CD8-positive, alpha-beta memory T cell (primary cell): ENCODE data around the gene DSTN. TPM values are rescaled to one million over a fixed set of nuclear protein-coding genes. Genes with fewer than 3 reads are reported as not detected.

ENCODE experiments used
- CTCF ChIA-PET: fragments of 350-600 bp; sonication (Branson Sonifier 250); formaldehyde crosslinking; loops from one replicate; lab custom pipeline; 2021; ENCODE audit warnings: antibody characterized with exemption; lab: Charles Lee
- POLR2A ChIA-PET: fragments of 350-600 bp; sonication (Branson Sonifier 250); formaldehyde crosslinking; loops from one replicate; lab custom pipeline; 2021; ENCODE audit warnings: antibody characterized with exemption; lab: Charles Lee
- DNase-seq, 5 donors: peaks; one replicate each; pipeline versions ENCODE4 v3.0.0 to v3.0.0-alpha.2; 2020 to 2022; ENCODE audit warnings: mixed read lengths in 1 of 5
- H3K27ac ChIP-seq: one replicate; pipeline ENCODE4 v1.7.0; 2013; ENCODE audit warnings: low read depth, mild to moderate bottlenecking, low read length, moderate library complexity
- H3K27me3 ChIP-seq: 2 replicates; pipeline ENCODE4 v1.7.0; 2013; ENCODE audit warnings: low read length, mild to moderate bottlenecking; ENCODE audit not compliant: insufficient read depth, poor library complexity, severe bottlenecking
- H3K36me3 ChIP-seq: 2 replicates; pipeline ENCODE4 v1.7.0; 2013; ENCODE audit warnings: mild to moderate bottlenecking, low read length, moderate library complexity; ENCODE audit not compliant: insufficient read depth
- H3K4me1 ChIP-seq: 2 replicates; pipeline ENCODE4 v1.7.0; 2013; ENCODE audit warnings: mild to moderate bottlenecking, low read length, moderate library complexity; ENCODE audit not compliant: insufficient read depth
- H3K4me3 ChIP-seq: 2 replicates; pipeline ENCODE4 v1.7.0; 2013; ENCODE audit warnings: mild to moderate bottlenecking, low read length
- H3K9me3 ChIP-seq: 2 replicates; pipeline ENCODE4 v1.7.0; 2013; ENCODE audit warnings: mild to moderate bottlenecking, low read length
- H3K27ac Mint-ChIP-seq, 8 donors: one replicate each; pipeline ENCODE4 v1.8.0; 2020 to 2021; ENCODE audit warnings: mixed read lengths in 8 of 8, mild to moderate bottlenecking in 6 of 8, inconsistent platforms in 3 of 8, moderate library complexity in 3 of 8
- H3K27me3 Mint-ChIP-seq, 2 donors: one replicate each; pipeline ENCODE4 v1.8.0; 2020 to 2021; ENCODE audit warnings: mixed read lengths in 2 of 2, mild to moderate bottlenecking in 1 of 2, moderate library complexity in 1 of 2
- H3K36me3 Mint-ChIP-seq, 3 donors: one replicate each; pipeline ENCODE4 v1.8.0; 2020 to 2021; ENCODE audit warnings: mixed read lengths in 3 of 3, inconsistent platforms in 1 of 3, mild to moderate bottlenecking in 1 of 3
- H3K4me1 Mint-ChIP-seq, 3 donors: one replicate each; pipeline ENCODE4 v1.8.0; 2020 to 2021; ENCODE audit warnings: mixed read lengths in 3 of 3, inconsistent platforms in 1 of 3, mild to moderate bottlenecking in 1 of 3
- H3K4me3 Mint-ChIP-seq, 7 donors: one replicate each; pipeline ENCODE4 v1.8.0; 2020 to 2021; ENCODE audit warnings: mixed read lengths in 7 of 7, mild to moderate bottlenecking in 6 of 7, moderate library complexity in 4 of 7, inconsistent platforms in 2 of 7
- H3K9me3 Mint-ChIP-seq, 5 donors: one replicate each; pipeline ENCODE4 v1.8.0; 2020 to 2022; ENCODE audit warnings: mixed read lengths in 5 of 5, mild to moderate bottlenecking in 3 of 5, moderate library complexity in 2 of 5, inconsistent platforms in 1 of 5
- polyA plus RNA-seq: library from polyadenylated mRNA; unstranded; fragments of 300-500 nt; fragmentation: Illumina TruSeq; gene quantifications from one replicate; pipeline ENCODE4 v1.2.3, GENCODE V29; 2021
- total RNA-seq, 2 experiments: library from RNA; stranded (reverse); gene quantifications; one replicate each; pipeline ENCODE4 v1.2.3, GENCODE V29; 2021

The DSTN gene
- total and polyA plus RNA-seq, 3 experiments from 2014 or later: 66.4 to 135 (median 66.9) TPM

GRCh38 chr20:17598013-17598550 is 28.2 kb downstream of the DSTN start:
- Histone ChIP-seq H3K27me3 (no peaks in the 10 kb centered on the region), H3K36me3 (no peaks in the 10 kb centered on the region), H3K4me3 (no peak overlapping the region), H3K9me3 (no peaks in the 10 kb centered on the region), H3K4me1 (no peaks in the 10 kb centered on the region), H3K27ac (no peak overlapping the region)
- ChIA-PET POLR2A (no interaction called here), CTCF (no interaction called here)
- Mint-ChIP-seq H3K9me3 (no peaks in the 10 kb centered on the region), H3K27me3 (peaks cover 0 to 1% of the 10 kb centered on the region in 2 donors), H3K27ac (no peak overlapping the region), H3K36me3 (peaks cover 0 to 21% (median 13%) of the 10 kb centered on the region in 3 donors), H3K4me3 (no peak overlapping the region), H3K4me1 (peaks cover 41 to 71% (median 45%) of the 10 kb centered on the region in 3 donors)
- DNase-seq: no peak

GRCh38 chr20:17601957-17602356 is 32.1 kb downstream of the DSTN start:
- Mint-ChIP-seq H3K4me3 (no peak overlapping the region), H3K4me1 (peaks cover 18 to 42% (median 18%) of the 10 kb centered on the region in 3 donors), H3K36me3 (peaks cover 5 to 51% (median 21%) of the 10 kb centered on the region in 3 donors), H3K9me3 (no peaks in the 10 kb centered on the region), H3K27me3 (no peaks in the 10 kb centered on the region), H3K27ac (peak overlapping the region in 6 of 8 donors; percentile 4 to 72 (median 38))
- POLR2A ChIA-PET: no interaction called here
- Histone ChIP-seq H3K36me3 (no peaks in the 10 kb centered on the region), H3K4me3 (no peak overlapping the region), H3K9me3 (no peaks in the 10 kb centered on the region), H3K4me1 (no peaks in the 10 kb centered on the region), H3K27ac (no peak overlapping the region), H3K27me3 (no peaks in the 10 kb centered on the region)
- DNase-seq: no peak
- CTCF ChIA-PET: interaction anchor here (1.2 to 1.4 kb wide), 2 partner anchors 9 to 10 kb away, joined by 3 read pairs; no protein-coding TSS in a partner anchor

- H3K4me1 ChIP-seq: no peaks in the 10 kb centered on the region
- no peak overlapping the region for H3K27ac ChIP-seq
- CTCF ChIA-PET: interaction anchor here (1.2 to 1.4 kb wide), 2 partner anchors 8 to 11 kb away, joined by 3 read pairs; no protein-coding TSS in a partner anchor
- no peaks in the 10 kb centered on the region for H3K27me3 ChIP-seq
- no peaks in the 10 kb centered on the region for H3K9me3 Mint-ChIP-seq
- no peak overlapping the region for H3K4me3 ChIP-seq
- H3K9me3 ChIP-seq: no peaks in the 10 kb centered on the region
- H3K27me3 Mint-ChIP-seq: no peaks in the 10 kb centered on the region
- POLR2A ChIA-PET: no interaction called here
- H3K4me3 Mint-ChIP-seq: no peak overlapping the region
- peaks cover 5 to 55% (median 21%) of the 10 kb centered on the region in 3 donors for H3K36me3 Mint-ChIP-seq
- H3K4me1 Mint-ChIP-seq: peaks cover 13 to 37% (median 14%) of the 10 kb centered on the region in 3 donors
- DNase-seq: no peak
- H3K36me3 ChIP-seq: no peaks in the 10 kb centered on the region
- H3K27ac Mint-ChIP-seq: peak overlapping the region in 1 of 8 donors; percentile 14
Observed at GRCh38 chr20:17602493-17602892, 32.6 kb downstream of the DSTN start.

- Histone ChIP-seq H3K27me3 (no peaks in the 10 kb centered on the region), H3K9me3 (no peaks in the 10 kb centered on the region), H3K27ac (no peak overlapping the region), H3K4me1 (peaks cover 15% of the 10 kb centered on the region), H3K4me3 (no peak overlapping the region), H3K36me3 (no peaks in the 10 kb centered on the region)
- peaks cover 18 to 32% (median 24%) of the 10 kb centered on the region in 3 donors for H3K4me1 Mint-ChIP-seq
- no peak overlapping the region for H3K4me3 Mint-ChIP-seq
- H3K27me3 Mint-ChIP-seq: no peaks in the 10 kb centered on the region
- H3K27ac Mint-ChIP-seq: peak overlapping the region in 5 of 8 donors; percentile 42 to 70 (median 47)
- no peak for DNase-seq
- ChIA-PET POLR2A (no interaction called here), CTCF (interaction anchor here (1.5 kb wide), 1 partner anchor 34 kb away, joined by 3 read pairs; no protein-coding TSS in a partner anchor)
- H3K36me3 Mint-ChIP-seq: peaks cover 5 to 60% (median 21%) of the 10 kb centered on the region in 3 donors
- H3K9me3 Mint-ChIP-seq: no peaks in the 10 kb centered on the region
Observed at GRCh38 chr20:17605131-17605660, 35.3 kb downstream of the DSTN start.

GRCh38 chr20:17606001-17606400 is 36.1 kb downstream of the DSTN start:
- H3K4me1 Mint-ChIP-seq: peaks cover 24 to 34% (median 31%) of the 10 kb centered on the region in 3 donors
- no peak overlapping the region for H3K4me3 Mint-ChIP-seq
- no peaks in the 10 kb centered on the region for H3K9me3 ChIP-seq
- CTCF ChIA-PET: interaction anchor here (1.5 kb wide), 1 partner anchor 35 kb away, joined by 3 read pairs; no protein-coding TSS in a partner anchor
- H3K27me3 ChIP-seq: no peaks in the 10 kb centered on the region
- peaks cover 5 to 54% (median 17%) of the 10 kb centered on the region in 3 donors for H3K36me3 Mint-ChIP-seq
- H3K27me3 Mint-ChIP-seq: no peaks in the 10 kb centered on the region
- H3K36me3 ChIP-seq: no peaks in the 10 kb centered on the region
- H3K4me3 ChIP-seq: no peak overlapping the region
- peak overlapping the region in 2 of 8 donors; percentile 21 to 69 for H3K27ac Mint-ChIP-seq
- no peaks in the 10 kb centered on the region for H3K9me3 Mint-ChIP-seq
- no peak overlapping the region for H3K27ac ChIP-seq
- H3K4me1 ChIP-seq: peaks cover 23% of the 10 kb centered on the region
- DNase-seq: no peak
- POLR2A ChIA-PET: no interaction called here

GRCh38 chr20:17608701-17609497 is 39.0 kb downstream of the DSTN start:
- H3K27me3 Mint-ChIP-seq: no peaks in the 10 kb centered on the region
- H3K4me3 Mint-ChIP-seq: peak overlapping the region in 1 of 7 donors; percentile 33
- peak overlapping the region; percentile 51 to 99 (median 94) for H3K27ac Mint-ChIP-seq
- no peaks in the 10 kb centered on the region for H3K36me3 ChIP-seq
- peaks cover 42% of the 10 kb centered on the region for H3K4me1 ChIP-seq
- no peak overlapping the region for H3K4me3 ChIP-seq
- H3K36me3 Mint-ChIP-seq: peaks cover 5 to 37% (median 11%) of the 10 kb centered on the region in 3 donors
- no peaks in the 10 kb centered on the region for H3K9me3 ChIP-seq
- no peak overlapping the region for H3K27ac ChIP-seq
- H3K4me1 Mint-ChIP-seq: peaks cover 33 to 49% (median 36%) of the 10 kb centered on the region in 3 donors
- ChIA-PET CTCF (no interaction called here), POLR2A (no interaction called here)
- H3K27me3 ChIP-seq: no peaks in the 10 kb centered on the region
- no peak for DNase-seq
- no peaks in the 10 kb centered on the region for H3K9me3 Mint-ChIP-seq

- H3K36me3 ChIP-seq: no peaks in the 10 kb centered on the region
- H3K9me3 Mint-ChIP-seq: no peaks in the 10 kb centered on the region
- H3K36me3 Mint-ChIP-seq: peaks cover 2 to 30% (median 5%) of the 10 kb centered on the region in 3 donors
- ChIA-PET POLR2A (interaction anchor here (1.0 to 1.6 kb wide), 3 partner anchors 40 to 105 kb away, joined by 3 to 8 read pairs (median 5); partner anchors contain the start of genes DSTN and RRBP1), CTCF (interaction anchor here (1.0 to 2.0 kb wide), 6 partner anchors 13 to 104 kb away, joined by 3 to 11 read pairs (median 6); partner anchors contain the start of gene DSTN)
- peak overlapping the region; percentile 87 to 99 (median 94) for H3K27ac Mint-ChIP-seq
- peak overlapping the region in 6 of 7 donors; percentile 23 to 84 (median 72) for H3K4me3 Mint-ChIP-seq
- H3K4me3 ChIP-seq: peak overlapping the region; percentile 19
- no peaks in the 10 kb centered on the region for H3K9me3 ChIP-seq
- peak overlapping the region; percentile 18 for H3K27ac ChIP-seq
- H3K27me3 ChIP-seq: no peaks in the 10 kb centered on the region
- H3K4me1 Mint-ChIP-seq: peaks cover 35 to 51% (median 36%) of the 10 kb centered on the region in 3 donors
- H3K4me1 ChIP-seq: peaks cover 42% of the 10 kb centered on the region
- DNase-seq: no peak
- no peaks in the 10 kb centered on the region for H3K27me3 Mint-ChIP-seq
Observed at GRCh38 chr20:17609811-17610377, 40.0 kb downstream of the DSTN start.
